Thoracic aorta (tissue), 2 donors: ENCODE measurements around the gene DNAJC1. TPM values are rescaled to one million over a fixed set of nuclear protein-coding genes. Genes with fewer than 3 reads are reported as not detected.

Source experiments
- total RNA-seq, 2 donors: library from RNA; depleted of rRNA; stranded (reverse); fragments of >200 nt; gene quantifications; one replicate each; pipeline versions ENCODE4 v1.1.0 to v1.2.3, GENCODE V29; 2016

The DNAJC1 gene
- total RNA-seq, 2 donors from 2014 or later = 63.1 to 156 TPM

Other genes with a start within 250 kb of the DNAJC1 start
- gene EBLN1, start 214.3 kb upstream of the DNAJC1 start, total RNA-seq = not detected